K562 (cell line): ENCODE results near the gene TMEM95.

Experiments
- POLR2A ChIP-seq: fragments of 450-650 bp; conservative IDR thresholded peaks from 2 replicates; pipeline ENCODE4 v1.6.1; 2016
- SMAD1 ChIP-seq: fragments of 150-350 bp; IDR thresholded peaks from 2 replicates; pipeline ENCODE4 v1.6.1; 2014; ENCODE audit warnings: low read length, low read depth; ENCODE audit not compliant: partially characterized antibody

GRCh38 chr17:7356072-7356549 lies 1.2 kb downstream of the TMEM95 start:
- no peak for TF ChIP-seq POLR2A
- no peak for TF ChIP-seq SMAD1
